22Rv1 (cell line): ENCODE results near the gene ILKAP.

ENCODE experiments used
- CTCF ChIP-seq: fragments of 450-650 bp; IDR thresholded peaks from 2 replicates; pipeline ENCODE4 v1.5.1; 2017; ENCODE audit warnings: mild to moderate bottlenecking
- ZFX ChIP-seq: fragments of 450-650 bp; IDR thresholded peaks from 2 replicates; pipeline ENCODE4 v1.6.1; 2017; ENCODE audit warnings: antibody characterized with exemption, borderline replicate concordance

- TF ChIP-seq CTCF (no peak), ZFX (no peak)
These were observed 78.2 kb downstream of the ILKAP start for GRCh38 chr2:238125127-238125885.
